HT1080 (cell line): ENCODE measurements around the gene CRYM. TPM values are rescaled to one million over a fixed set of nuclear protein-coding genes. Genes with fewer than 3 reads are reported as not detected.
"Not testable (repeated sequence)": the region's sequence is repeated elsewhere in the genome, so short reads cannot be mapped to it uniquely, and the experiment has no call there.

Experiments used
- DNase-seq: peaks from one replicate; pipeline ENCODE4 v3.0.0-alpha.2; 2015; ENCODE audit warnings: low read depth
- polyA plus RNA-seq, 2 experiments: library from polyadenylated mRNA; depleted of rRNA; stranded (reverse); fragments of >200 nt; gene quantifications; 2 replicates each; pipeline ENCODE4 v1.2.3, GENCODE V29; 2015
- total RNA-seq: library from RNA; depleted of rRNA; stranded (reverse); fragments of >200 nt; shearing (Covaris generic); gene quantifications from 2 replicates; pipeline ENCODE4 v1.2.3, GENCODE V29; 2014; rRNA removed

CRYM gene
- 0.27 TPM in 1 of 2 replicates, not detected in the other for total RNA-seq
- not detected in 2 replicates for polyA plus RNA-seq (2015; cell fraction: cytosol; rRNA removed)
- not detected in 2 replicates for polyA plus RNA-seq (2015; cell fraction: nucleus; rRNA removed)

DNA sequence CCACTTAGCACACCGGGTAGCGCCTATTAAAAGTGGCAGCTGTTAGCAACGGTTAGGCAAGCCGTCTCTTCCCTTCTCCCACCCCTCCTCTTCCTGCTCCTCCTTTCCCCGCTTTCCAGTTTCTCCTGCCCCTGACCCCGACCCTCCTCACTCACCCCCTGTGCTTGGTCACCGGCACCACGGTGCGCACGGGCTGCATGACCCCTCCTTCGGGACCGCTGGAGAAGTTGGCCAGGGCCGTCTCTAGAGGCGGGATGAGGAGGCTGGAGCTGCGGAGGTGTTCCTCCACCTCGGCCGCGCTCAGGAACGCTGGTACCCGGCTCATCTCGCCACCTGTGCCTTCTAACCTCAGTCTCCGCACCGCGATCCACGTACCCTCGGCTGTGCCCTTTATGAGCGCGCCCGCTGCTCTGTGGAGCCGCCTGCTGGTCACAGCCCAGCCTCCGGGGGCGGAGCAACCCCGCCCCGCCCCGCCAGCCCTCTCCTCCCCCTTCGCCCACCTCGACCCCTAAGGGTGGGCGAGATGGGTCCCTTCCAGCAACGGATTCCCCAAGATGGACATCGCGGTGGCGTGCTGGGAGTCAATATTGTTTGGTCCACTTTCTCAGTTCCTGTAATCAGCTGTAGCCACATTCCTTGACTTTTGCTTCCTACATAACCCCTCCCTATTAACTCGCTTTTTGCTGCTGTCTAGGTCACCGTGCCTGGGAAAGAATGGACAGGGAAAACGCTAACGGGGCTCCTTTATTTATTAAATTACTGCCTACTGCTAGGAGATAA lies at the start of gene CRYM:
Gene CRYM, minus strand, starts transcription at position 364 of the 780 bp plus-strand sequence. Its CDS starts 39 bp downstream, at position 325.
- DNase-seq = no peak

DNA sequence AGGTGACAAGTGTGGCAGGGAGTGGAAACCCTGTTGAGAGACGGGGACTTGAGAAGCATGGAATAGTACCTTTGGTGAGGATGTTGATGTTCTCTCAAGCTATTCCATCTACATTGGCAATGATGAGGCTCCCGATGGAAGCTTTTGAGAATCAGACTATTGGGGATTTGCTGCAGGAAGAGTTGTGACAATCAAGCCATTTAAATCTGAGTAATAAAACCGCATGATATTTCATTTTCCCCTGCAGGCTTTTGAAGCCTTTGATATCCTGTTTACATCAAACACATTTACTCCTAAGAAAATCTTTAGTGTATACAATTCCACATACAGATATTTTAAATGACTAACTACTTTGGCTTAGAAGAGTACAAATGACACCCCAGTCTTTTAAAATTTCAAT lies 49.0 kb upstream of the CRYM start:
- no peak for DNase-seq

DNA sequence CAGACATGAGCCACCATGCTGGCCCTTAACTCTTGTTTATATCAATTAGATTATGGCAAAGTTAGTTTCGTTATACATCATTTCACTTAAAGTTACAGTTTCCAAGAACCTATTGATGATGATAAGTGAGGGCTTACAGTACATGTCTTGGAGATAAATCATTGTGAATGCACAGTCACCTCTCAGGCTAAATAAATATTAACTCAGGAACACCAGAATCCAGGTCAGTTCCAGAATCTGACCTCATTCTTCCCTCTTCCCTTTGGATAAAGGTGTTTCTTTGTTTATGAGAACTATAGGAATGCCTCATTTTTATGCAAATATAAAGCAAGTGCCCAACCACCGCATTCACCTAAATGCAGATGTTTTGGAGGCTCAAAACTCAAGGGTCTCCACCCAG lies 48.4 kb upstream of the CRYM start:
- DNase-seq = no peak

DNA sequence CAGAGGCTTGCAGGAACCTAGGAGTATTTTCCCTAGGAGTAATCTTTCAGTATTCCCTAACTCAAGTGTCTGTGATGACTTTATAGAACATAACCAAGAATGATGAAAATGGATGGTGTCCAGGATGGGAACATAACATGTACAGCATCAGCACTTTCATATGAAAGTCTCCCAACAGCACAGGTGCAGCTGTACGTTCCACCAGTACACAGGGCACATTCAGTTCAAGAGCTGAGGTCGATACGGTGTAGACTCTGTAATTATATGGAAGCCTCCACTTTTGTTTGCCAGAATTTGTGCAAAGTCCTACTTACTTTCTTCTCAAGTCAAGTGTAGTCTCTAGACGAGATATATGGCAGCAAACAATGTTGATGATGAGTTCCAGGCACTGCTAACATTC lies 46.2 kb upstream of the CRYM start:
- DNase-seq = no peak

DNA sequence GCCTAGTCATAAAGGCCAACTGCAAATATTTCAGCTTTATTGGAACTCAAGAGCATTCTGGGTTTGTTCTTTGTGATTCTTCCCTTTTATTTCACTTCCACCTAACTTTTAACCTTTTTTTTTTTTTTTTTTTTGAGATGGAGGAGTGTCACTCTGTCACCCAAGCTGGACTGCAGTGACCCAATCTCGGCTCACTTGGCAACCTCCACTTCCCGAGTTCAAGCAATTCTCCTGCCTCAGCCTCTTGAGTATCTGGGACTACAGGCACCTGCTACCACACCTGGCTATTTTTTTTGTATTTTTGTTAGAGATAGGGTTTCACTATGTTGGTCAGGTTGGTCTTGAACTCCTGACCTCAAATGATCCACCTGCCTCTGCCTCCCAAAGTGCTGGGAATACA lies 44.2 kb upstream of the CRYM start:
- DNase-seq = not testable (repeated sequence)

DNA sequence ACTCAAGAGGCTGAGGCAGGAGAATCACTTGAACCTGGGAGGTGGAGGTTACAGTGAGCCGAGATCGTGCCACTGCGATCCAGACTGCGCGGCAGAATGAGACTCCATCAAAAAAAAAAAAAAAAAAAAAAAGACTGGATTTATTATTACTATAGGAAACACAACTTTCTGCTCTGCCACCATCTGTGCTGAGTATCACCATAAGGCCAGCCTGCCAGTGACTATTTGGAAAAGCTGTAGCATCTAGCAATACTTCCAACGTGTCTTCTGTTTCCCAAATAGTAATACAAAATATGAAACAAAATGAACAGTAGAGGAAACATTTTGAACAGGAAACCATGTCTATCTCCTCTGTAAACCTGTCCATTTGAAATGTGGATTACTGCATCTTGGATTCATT lies 43.6 kb upstream of the CRYM start:
- no peak for DNase-seq

DNA sequence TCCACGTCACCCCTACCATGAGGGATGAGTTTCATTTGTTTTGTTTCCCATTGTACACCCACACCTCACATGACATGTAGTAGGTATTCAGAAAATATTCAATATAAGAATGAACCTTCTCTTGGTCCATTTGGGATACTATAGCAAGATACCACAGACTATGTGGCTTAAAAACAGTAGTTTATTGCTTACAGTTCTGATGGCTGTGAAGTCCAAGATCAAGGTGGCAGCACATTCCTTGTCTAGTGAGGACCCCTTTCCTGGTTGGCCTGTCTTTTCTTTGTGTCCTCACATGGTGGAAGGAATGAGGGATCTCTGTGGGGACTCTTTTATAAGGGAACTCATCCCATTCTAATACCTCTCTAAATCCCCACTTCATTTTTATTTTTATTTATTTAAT lies 36.2 kb upstream of the CRYM start:
- no peak for DNase-seq

DNA sequence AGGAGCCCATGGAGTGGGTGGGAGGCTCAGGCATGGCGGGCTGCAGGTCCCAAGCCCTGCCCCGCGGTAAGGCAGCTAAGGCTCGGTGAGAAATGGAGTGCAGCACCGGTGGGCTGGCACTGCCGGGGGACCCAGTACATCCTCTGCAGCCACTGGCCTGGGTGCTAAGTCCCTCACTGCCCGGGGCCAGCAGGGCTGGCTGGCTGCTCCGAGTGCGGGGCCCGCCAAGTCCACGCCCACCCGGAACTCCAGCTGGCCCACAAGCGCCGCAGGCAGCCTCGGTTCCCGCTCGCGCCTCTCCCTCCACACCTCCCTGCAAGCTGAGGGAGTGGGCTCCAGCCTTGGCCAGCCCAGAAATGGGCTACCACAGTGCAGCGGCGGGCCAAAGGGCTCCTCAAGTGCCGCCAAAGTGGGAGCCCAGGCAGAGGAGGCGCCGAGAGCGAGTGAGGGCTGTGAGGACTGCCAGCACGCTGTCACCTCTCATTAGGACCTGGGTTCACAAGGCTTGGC lies 34.8 kb upstream of the CRYM start:
- DNase-seq = not testable (repeated sequence)

DNA sequence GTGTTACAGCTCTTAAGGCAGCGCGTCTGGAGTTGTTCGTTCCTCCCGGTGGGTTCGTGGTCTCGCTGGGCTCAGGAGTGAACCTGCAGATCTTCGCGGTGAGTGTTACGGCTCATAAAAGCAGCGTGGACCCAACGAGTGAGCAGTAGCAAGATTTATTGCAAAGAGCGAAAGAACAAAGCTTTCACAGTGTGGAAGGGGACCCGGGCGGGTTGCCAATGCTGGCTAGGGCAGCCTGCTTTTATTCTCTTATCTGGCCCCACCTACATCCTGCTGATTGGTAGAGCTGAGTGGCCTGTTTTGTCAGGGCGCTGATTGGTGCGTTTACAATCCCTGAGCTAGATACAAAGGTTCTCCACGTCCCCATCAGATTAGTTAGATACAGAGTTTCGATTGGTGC lies 34.0 kb upstream of the CRYM start:
- not testable (repeated sequence) for DNase-seq

DNA sequence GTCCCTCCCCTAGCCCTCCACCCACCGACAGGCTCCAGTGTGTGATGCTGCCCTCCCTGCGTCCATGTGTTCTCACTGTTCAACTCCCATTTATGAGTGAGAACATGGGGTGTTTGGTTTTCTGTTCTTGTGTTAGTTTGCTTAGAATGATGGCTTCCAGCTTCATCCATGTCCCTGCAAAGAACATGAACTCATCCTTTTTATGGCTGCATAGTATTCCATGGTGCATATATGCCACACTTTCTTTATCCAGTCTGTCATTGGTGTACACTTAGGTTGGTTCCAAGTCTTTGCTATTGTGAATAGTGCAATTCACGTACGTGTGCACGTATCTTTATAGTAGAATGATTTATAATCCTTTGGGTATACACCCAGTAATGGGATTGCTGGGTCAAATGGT lies 28.6 kb upstream of the CRYM start:
- DNase-seq = not testable (repeated sequence)

DNA sequence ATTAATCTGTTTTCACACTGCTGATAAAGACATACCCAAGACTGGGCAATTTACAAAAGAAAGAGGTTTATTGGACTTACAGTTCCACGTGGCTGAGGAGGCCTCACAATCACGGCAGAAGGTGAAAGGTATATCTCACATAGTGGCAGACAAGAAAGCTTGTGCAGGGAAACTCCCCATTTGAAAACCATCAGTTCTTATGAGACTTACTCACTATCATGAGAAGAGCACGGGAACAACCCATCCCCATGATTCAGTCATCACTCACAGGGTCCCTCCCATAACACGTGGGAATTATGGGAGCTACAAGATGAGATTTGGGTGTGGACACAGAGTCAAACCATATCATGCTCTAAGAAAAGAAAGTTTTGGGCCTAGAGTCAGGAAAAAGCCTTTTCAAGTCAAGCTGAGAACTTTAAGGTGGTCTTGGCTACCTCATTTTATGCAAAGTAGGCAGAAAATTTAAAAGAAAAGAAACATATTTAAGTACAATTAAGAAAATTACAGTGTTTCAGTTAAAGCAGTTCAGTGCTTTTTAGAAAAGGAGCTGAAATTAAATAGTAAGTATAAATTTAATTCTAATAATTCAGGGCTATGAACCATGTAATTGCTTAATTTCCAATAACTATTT lies 24.9 kb upstream of the CRYM start:
- peak; percentile 89 for DNase-seq

DNA sequence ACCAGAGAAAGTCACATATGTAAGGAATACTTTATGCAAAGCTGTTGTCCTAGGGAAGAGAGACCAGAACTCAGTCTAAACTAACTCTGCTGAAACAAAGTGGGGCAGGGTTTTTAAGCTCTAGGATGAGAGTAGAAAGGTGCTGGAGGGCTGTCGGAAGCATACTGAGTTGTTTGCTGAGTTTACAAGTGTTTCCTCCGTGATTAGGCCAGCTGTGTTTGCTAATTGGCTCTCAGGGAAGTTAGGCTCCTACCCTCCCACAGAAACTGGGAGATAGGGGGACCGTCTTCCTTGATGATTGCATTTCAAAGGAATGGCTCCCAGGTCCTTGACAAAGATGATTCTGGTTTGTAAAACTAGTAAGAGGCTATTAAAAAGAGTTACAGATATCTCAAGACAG lies 24.4 kb upstream of the CRYM start:
- no peak for DNase-seq

DNA sequence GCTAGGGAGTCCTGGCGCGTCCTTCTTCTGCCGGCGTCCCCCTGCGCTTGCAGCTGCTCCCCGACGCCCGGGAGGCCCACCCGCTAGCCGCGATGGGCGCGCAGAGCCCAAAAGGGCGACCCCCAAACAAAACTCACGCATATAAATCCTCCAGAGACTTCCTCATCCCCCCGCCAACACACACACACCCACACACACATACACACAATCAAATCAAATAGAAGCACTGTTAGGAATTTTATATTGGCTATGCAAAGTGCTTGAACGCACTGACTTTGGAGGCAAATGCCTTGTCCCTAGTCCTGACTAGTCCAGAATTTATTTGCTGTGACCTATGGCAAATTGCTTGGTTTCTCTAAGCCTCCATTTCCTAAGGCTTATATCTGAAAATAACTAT lies 23.8 kb upstream of the CRYM start:
- DNase-seq = no peak

DNA sequence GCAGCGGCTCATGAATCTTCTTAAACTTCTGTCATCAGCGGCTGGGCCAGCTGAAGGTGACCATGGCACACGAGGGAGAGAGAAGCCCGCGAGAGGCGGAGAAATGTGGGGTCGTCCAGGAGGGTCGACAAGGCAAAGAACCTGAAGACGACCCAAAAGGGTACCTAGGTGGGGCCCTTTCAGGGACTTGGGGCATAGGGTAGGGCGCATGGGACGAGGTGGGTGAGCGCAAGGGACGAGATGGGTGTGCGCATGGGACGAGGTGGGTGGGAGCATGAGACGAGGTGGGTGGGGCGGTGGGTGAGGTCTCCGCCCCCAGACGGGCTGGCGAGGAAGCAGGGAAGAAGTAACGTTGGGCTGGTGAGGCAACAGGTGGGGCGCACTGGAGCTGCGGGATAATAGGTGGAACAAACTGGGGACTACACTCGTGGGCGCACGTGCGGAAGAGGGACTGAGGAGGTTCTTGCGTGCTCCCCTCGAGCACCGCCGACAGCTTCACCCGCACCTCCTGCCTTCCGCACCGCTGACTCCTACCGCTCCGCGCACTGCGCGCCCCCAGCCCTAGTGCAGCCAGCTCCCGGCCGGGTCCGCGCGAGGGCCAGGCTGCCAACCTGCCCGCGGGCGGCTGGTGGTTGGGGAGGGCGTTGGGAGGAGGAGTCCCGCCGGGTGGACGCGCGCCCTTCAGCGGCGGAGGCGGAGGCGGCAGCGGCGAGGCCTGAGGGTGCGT lies 23.2 kb upstream of the CRYM start:
- peak; percentile 89 for DNase-seq

DNA sequence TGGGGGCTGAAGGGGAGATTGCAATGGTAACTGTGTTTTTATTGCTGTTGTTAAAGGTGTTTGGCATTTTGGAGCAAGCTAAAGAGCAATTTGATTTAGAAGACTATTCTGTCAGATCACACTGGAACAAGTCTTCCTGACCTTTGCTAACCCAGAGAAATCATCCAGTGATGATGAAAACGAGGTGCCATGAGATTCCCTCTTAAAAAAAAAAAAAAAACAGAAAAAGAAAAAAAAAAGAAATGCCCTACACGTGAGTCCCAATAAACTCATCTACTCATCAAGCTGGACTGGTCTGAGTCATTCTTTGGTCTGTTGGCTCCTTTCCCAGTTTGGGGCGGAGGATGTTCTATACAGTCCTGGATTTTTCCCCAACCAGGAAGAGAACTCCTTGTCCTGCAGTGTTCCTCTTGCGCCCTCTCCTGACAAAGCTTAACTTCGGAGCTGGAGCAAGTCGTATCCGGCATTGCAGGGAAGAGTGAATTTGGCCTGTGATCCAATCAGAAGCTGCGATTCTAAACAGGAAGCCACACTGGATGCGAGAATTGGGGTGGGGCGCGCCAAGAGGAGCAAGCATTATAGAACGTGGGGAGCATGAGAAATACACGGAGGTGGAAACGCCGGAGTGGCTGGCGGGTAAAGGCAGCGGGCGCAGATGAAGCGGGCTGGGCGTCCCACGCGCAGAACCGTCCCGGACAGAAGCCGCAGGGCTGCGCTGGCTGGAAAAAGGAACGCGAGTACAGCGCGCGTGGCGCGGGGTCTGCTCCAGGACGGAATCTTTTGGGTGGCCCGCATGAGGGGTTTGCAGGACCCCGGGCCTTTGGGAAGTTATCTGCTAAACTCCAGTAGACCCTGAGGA lies 22.4 kb upstream of the CRYM start:
- peak; percentile 100 for DNase-seq

DNA sequence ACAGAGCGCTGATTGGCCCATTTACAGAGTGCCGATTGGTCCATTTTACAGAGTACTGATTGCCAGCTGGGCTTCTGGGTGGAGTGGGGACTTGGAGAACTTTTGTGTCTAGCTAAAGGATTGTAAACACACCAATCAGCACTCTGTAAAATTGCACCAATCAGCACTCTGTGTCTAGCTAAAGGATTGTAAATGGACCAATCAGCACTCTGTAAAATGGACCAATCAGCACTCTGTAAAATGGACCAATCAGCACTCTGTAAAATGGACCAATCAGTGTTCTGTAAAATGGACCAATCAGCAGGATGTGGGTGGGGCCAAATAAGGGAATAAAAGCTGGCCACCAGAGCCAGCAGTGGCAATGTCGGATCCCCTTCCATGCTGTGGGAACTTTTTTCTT lies 11.7 kb upstream of the CRYM start:
- not testable (repeated sequence) for DNase-seq

DNA sequence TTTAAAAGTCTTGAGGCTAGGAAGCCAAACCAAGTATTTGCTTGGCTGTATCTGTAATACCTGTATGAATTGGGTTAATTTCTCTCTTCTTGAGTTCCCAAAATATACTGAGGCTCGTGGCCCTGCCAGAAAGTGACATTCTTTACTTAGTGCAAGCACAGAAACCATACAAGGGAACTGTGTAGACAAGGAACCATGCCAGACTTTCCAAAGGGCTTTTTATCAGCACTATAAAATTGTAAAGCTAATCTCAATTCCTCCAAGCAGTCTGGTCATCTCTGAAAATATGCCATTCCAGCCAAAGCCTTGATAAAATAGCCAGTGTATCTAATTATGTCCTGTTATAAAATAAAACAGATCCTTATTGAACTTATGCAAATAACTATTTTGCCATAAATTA lies 7.2 kb upstream of the CRYM start:
- DNase-seq = no peak

DNA sequence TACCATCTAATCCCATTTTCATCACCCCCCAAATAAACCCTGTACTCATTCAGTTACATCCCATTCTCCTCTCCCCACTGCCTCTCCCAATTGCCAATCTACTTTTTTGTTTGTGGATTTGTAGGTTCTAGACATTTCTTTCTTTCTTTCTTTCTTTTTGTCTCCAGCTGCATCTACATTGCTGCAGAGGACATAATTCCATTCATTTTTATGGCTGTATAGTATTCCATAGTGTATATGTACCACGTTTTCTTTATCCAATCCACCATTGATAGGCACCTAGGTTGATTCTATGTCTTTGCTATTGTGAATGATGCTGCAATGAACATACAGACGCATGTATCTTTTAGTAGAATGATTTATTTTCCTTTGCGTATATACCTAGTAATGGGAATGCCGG lies 6.3 kb upstream of the CRYM start:
- no peak for DNase-seq

DNA sequence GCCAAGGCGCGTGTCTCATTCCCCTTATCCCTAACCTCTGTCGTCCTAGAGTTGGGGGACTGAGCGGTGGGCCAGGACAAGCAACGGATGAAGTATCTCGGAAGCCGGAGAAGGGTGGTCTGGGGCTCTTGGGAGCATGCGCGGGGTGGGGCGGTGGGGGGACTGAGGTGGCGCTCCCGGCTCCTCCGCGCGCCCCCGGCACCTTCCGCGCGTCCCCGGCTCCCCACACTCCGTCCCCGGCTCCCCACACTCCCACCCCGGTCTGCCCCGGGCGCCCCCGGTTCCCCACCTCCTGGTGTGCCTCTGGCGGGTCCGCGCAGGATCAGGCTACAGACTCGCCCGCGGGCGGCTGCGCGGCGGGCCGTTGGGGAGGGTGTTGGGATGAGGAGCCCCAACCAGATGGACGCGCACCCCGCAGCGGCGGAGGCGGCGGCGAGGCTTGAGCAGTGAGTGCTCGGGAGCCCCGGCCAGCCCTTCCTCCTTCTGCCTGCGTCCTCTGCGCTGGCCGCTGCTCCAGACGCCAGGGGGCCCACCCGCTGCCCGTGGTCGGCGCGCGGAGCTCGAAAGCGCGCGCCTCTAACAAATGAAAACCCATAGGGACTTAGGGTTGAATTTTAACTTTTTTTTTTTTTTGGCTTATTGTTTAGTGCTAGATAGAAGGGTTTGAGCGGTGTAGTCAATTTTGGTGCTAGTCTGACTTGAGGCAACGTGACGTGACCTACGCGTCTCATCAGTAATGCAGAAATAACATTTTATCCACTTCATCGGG lies 5.6 kb upstream of the CRYM start:
- DNase-seq = no peak

DNA sequence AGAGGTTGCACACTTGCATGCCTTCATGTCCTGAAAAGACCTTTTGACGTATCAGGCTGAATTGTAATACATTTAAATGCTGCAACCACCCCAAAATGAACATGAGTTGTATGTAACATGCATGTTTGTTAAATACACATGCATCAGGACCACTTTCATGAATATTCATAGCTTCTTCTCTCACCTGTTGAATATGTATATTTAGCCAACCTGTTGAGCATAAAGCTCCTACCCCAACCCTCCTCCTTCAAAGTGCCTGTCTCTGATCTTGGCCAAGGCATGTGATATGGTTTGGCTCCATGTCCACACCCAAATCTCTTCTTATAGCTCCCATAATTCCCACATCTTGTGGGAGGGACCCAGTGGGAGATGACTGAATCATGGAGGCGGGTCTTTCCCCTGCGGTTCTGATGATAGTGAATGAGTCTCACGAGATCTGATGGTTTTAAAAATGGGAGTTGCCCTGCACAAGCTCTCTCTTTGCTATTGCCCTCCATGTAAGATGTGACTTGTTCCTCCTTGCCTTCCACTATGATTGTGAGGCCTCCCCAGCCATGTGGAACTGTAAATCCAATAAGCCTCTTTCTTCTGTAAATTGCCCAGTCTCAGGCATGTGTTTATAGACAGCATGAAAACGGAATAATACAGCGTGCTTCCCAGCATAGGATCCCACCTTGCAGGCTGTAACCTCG lies 3.8 kb upstream of the CRYM start:
- no peak for DNase-seq
